A375 (cell line): ENCODE data around the gene ATP6V0B. TPM values are rescaled to one million over a fixed set of nuclear protein-coding genes. Genes with fewer than 3 reads are reported as not detected.

Experiments used
- total RNA-seq: library from RNA; depleted of rRNA; stranded (reverse); fragments of >200 nt; shearing (Covaris generic); gene quantifications from 2 replicates; pipeline ENCODE4 v1.2.3, GENCODE V29; 2014; rRNA removed

ATP6V0B gene
- total RNA-seq = 152 and 172 TPM in 2 replicates

GRCh38 chr1:43974443-43975248 lies at the start of gene ATP6V0B:
TSS of gene ATP6V0B (plus strand) at chr1:43974960. CDS start at chr1:43975041, 81 bp downstream.

GRCh38 chr1:43933386-43934100 lies 41.2 kb upstream of the ATP6V0B start, which contains the start of gene ARTN:
TSS of gene ARTN (plus strand) at chr1:43933801. CDS start at chr1:43935657, 1,856 bp downstream.

GRCh38 chr1:43946236-43947060 lies 28.3 kb upstream of the ATP6V0B start, which contains the start of gene IPO13:
TSS of gene IPO13 (plus strand) at chr1:43946950. CDS start at chr1:43947601, 651 bp downstream.

GRCh38 chr1:43969746-43970466 lies 4.9 kb upstream of the ATP6V0B start, which contains the start of gene DPH2:
TSS of gene DPH2 (plus strand) at chr1:43970010. CDS start at chr1:43970176, 166 bp downstream.

GRCh38 chr1:43978551-43979260 lies 3.9 kb downstream of the ATP6V0B start, which contains the start of gene B4GALT2:
TSS of gene B4GALT2 (plus strand) at chr1:43979210. CDS start at chr1:43981161, 1,951 bp downstream.

GRCh38 chr1:43991476-43992231 lies 16.9 kb downstream of the ATP6V0B start, which contains the start of gene CCDC24:
TSS of gene CCDC24 (plus strand) at chr1:43991599. CDS start at chr1:43991879, 280 bp downstream.

Other genes with a start within 250 kb of the ATP6V0B start
- 0.34 and 1.4 TPM in 2 replicates for gene ARTN, start 41.2 kb upstream of the ATP6V0B start, total RNA-seq
- gene IPO13, start 28.0 kb upstream of the ATP6V0B start, total RNA-seq = 17.7 and 20.1 TPM in 2 replicates
- 67.6 and 71.5 TPM in 2 replicates for gene DPH2, start 5.0 kb upstream of the ATP6V0B start, total RNA-seq
- 76.8 and 82.3 TPM in 2 replicates for gene B4GALT2, start 4.2 kb downstream of the ATP6V0B start, total RNA-seq
- gene CCDC24, start 16.6 kb downstream of the ATP6V0B start, total RNA-seq = 6.8 and 6.9 TPM in 2 replicates
- gene SLC6A9, start 56.5 kb downstream of the ATP6V0B start, total RNA-seq = 15.0 and 17.3 TPM in 2 replicates
- 0.21 and 0.34 TPM in 2 replicates for gene KLF17, start 143.9 kb downstream of the ATP6V0B start, total RNA-seq
- not detected in 2 replicates for gene KLF18, start 166.7 kb downstream of the ATP6V0B start, total RNA-seq
- 27.5 and 39.8 TPM in 2 replicates for gene DMAP1, start 238.5 kb downstream of the ATP6V0B start, total RNA-seq